B cell (primary cell): ENCODE measurements around the gene M1AP. TPM values are rescaled to one million over a fixed set of nuclear protein-coding genes. Genes with fewer than 3 reads are reported as not detected.

Source experiments
- ATAC-seq: fragments of 200-7000 bp; cut with Tn5 transposase; one replicate; pipeline ENCODE4 v1.10.0; 2021; ENCODE audit warnings: low read depth, mild to moderate bottlenecking, moderate number of reproducible peaks, moderate library complexity
- CTCF ChIA-PET: fragments of 350-600 bp; sonication (Branson Sonifier 250); formaldehyde crosslinking; loops from one replicate; lab custom pipeline; 2021; ENCODE audit warnings: antibody characterized with exemption, inconsistent platforms; lab: Charles Lee
- POLR2A ChIA-PET: fragments of 350-600 bp; sonication (Branson Sonifier 250); formaldehyde crosslinking; loops from one replicate; lab custom pipeline; 2021; ENCODE audit warnings: antibody characterized with exemption; lab: Charles Lee
- DNase-seq: peaks from one replicate; pipeline ENCODE4 v3.0.0; 2013
- H2AFZ ChIP-seq: 2 replicates; pipeline ENCODE4 v1.6.1; 2012; ENCODE audit warnings: mild to moderate bottlenecking, low read depth, low read length; ENCODE audit not compliant: insufficient read depth, poor library complexity, severe bottlenecking
- H3K27ac ChIP-seq, 2 donors: 1 replicate in 1 of 2; 2 replicates in 1 of 2; pipeline ENCODE4 v1.5.1; 2012 to 2013; ENCODE audit warnings: low read length in 2 of 2, mild to moderate bottlenecking in 2 of 2, moderate library complexity in 1 of 2
- H3K27me3 ChIP-seq, 4 experiments: fragments of 200-600 bp in 1 of 4; sonication (generic) in 1 of 4; replicated peaks in 1 of 4; 1 replicate in 2 of 4; 2 replicates in 2 of 4; pipeline versions ENCODE4 v1.6.1 to v1.7.0; 2013 to 2016; ENCODE audit warnings: low read length in 3 of 4, mild to moderate bottlenecking in 2 of 4, mixed read lengths in 1 of 4, moderate library complexity in 1 of 4; ENCODE audit not compliant: insufficient read depth in 4 of 4, control insufficient read depth in 3 of 4; ENCODE audit errors: control extremely low read depth in 1 of 4
- H3K36me3 ChIP-seq, 2 experiments: replicated peaks in 1 of 2; 1 replicate in 1 of 2; 2 replicates in 1 of 2; pipeline versions ENCODE4 v1.6.1 to v1.7.1; 2013; ENCODE audit warnings: low read length in 1 of 2; ENCODE audit not compliant: insufficient read depth in 2 of 2, control insufficient read depth in 1 of 2; ENCODE audit errors: control extremely low read depth in 1 of 2, extremely low read depth in 1 of 2
- H3K4me1 ChIP-seq, 2 donors: fragments of 200-600 bp in 1 of 2; sonication (generic) in 1 of 2; 1 replicate in 1 of 2; 2 replicates in 1 of 2; pipeline versions ENCODE4 v1.5.1 to v1.6.1; 2013 to 2017; ENCODE audit warnings: low read length in 2 of 2; ENCODE audit not compliant: control insufficient read depth in 2 of 2, insufficient read depth in 2 of 2
- H3K4me2 ChIP-seq: replicated peaks from 2 replicates; pipeline ENCODE3; 2012; ENCODE audit warnings: mild to moderate bottlenecking, low read depth, low read length; ENCODE audit not compliant: poor library complexity, severe bottlenecking
- H3K4me3 ChIP-seq, 5 experiments: fragments of 200-600 bp in 1 of 5; sonication (generic) in 1 of 5; 1 replicate in 3 of 5; 2 replicates in 2 of 5; pipeline versions ENCODE4 v1.5.1 to v1.7.0; 2011 to 2016; ENCODE audit warnings: low read length in 4 of 5, mild to moderate bottlenecking in 4 of 5, low read depth in 2 of 5, control low read depth in 1 of 5, moderate library complexity in 1 of 5; ENCODE audit not compliant: insufficient read depth in 1 of 5; ENCODE audit errors: control extremely low read depth in 1 of 5, extremely low read depth in 1 of 5
- H3K79me2 ChIP-seq: fragments of 200-600 bp; sonication (generic); one replicate; pipeline ENCODE4 v1.6.0; 2016; ENCODE audit warnings: low read length; ENCODE audit not compliant: control insufficient read depth, insufficient read depth
- H3K9ac ChIP-seq: fragments of 200-600 bp; sonication (generic); 2 replicates; pipeline ENCODE4 v1.6.1; 2017; ENCODE audit warnings: mild to moderate bottlenecking, low read length, moderate library complexity
- H3K9me3 ChIP-seq, 3 donors: one replicate each; pipeline versions ENCODE4 v1.6.1 to v1.7.1; 2013; ENCODE audit warnings: low read length in 2 of 3; ENCODE audit not compliant: control insufficient read depth in 2 of 3, insufficient read depth in 1 of 3; ENCODE audit errors: control extremely low read depth in 1 of 3
- H4K20me1 ChIP-seq: 2 replicates; pipeline ENCODE4 v1.6.0; 2012; ENCODE audit warnings: mild to moderate bottlenecking, low read length; ENCODE audit not compliant: insufficient read depth, control insufficient read depth, poor library complexity, severe bottlenecking
- H3K27ac Mint-ChIP-seq: one replicate; pipeline ENCODE4 v1.8.0; 2021; ENCODE audit warnings: mixed read lengths
- H3K27me3 Mint-ChIP-seq: one replicate; pipeline ENCODE4 v1.8.0; 2021; ENCODE audit warnings: mixed read lengths
- H3K4me1 Mint-ChIP-seq: one replicate; pipeline ENCODE4 v1.8.0; 2021; ENCODE audit warnings: mixed read lengths
- H3K4me3 Mint-ChIP-seq: one replicate; pipeline ENCODE4 v1.8.0; 2021; ENCODE audit warnings: mixed read lengths
- H3K9me3 Mint-ChIP-seq: one replicate; pipeline ENCODE4 v1.8.0; 2022; ENCODE audit warnings: mixed read lengths; ENCODE audit not compliant: insufficient read depth
- CTCF ChIP-seq: fragments of 200-600 bp; IDR thresholded peaks from one replicate; pipeline ENCODE4 v1.8.0; 2022; ENCODE audit warnings: antibody characterized with exemption, mild to moderate bottlenecking
- EZH2 ChIP-seq: IDR thresholded peaks from 2 replicates; pipeline ENCODE4 v1.6.1; 2012; ENCODE audit warnings: borderline replicate concordance, low read depth, mild to moderate bottlenecking, moderate library complexity, low read length; ENCODE audit not compliant: insufficient read depth, poor library complexity, severe bottlenecking
- WGBS: methylation state at CpG from one replicate; pipeline ENCODE4 v1.1.5; 2013; ENCODE audit warnings: missing lambda C conversion rate; ENCODE audit not compliant: insufficient coverage; 5-methylcytosine and 5-hydroxymethylcytosine counted together
- intact Hi-C: fragments of 100-400 bp; cut with micrococcal nuclease; formaldehyde crosslinking; loops from one replicate; pipeline ENCODE4 v1.10.0; 2022
- polyA plus RNA-seq: library from polyadenylated mRNA; depleted of rRNA; stranded (reverse); fragments of >200 nt; gene quantifications from 2 replicates; pipeline ENCODE4 v1.2.3, GENCODE V29; 2012
- total RNA-seq, 2 donors: library from RNA; stranded (reverse); fragments of 120-200 nt in 1 of 2; gene quantifications; 1 replicate in 1 of 2; 2 replicates in 1 of 2; pipeline versions ENCODE4 v1.2.3 to v1.2.4, GENCODE V29; 2013 to 2022

The M1AP gene
- total and polyA plus RNA-seq, 2 donors (not counting 1 experiment from before 2014, with no cell fraction given) = 0.15 TPM; not detected in 1

- no peaks in the 10 kb centered on the region for H3K4me1 Mint-ChIP-seq
- Histone ChIP-seq H3K36me3 (peaks cover 0 to 25% of the 10 kb centered on the region in 2 experiments), H3K4me2 (no peak overlapping the region), H4K20me1 (no peaks in the 10 kb centered on the region), H3K27ac (no peak overlapping the region), H3K4me1 (no peaks in the 10 kb centered on the region), H3K4me3 (no peak overlapping the region), H3K27me3 (no peaks in the 10 kb centered on the region), H2AFZ (no peak overlapping the region), H3K9me3 (no peaks in the 10 kb centered on the region), H3K9ac (no peak overlapping the region), H3K79me2 (no peaks in the 10 kb centered on the region)
- CTCF ChIA-PET = no interaction called here
- DNase-seq (no peak), ATAC-seq (no peak)
- POLR2A ChIA-PET = no interaction called here
- H3K4me3 Mint-ChIP-seq = no peak overlapping the region
- no peak for TF ChIP-seq EZH2
- TF ChIP-seq CTCF = no peak
- no peaks in the 10 kb centered on the region for H3K9me3 Mint-ChIP-seq
- no peaks in the 10 kb centered on the region for H3K27me3 Mint-ChIP-seq
- H3K27ac Mint-ChIP-seq = no peak overlapping the region
- intact Hi-C loops = no loop called here
Observed at GRCh38 chr2:74671479-74671878, 23.3 kb upstream of the M1AP start.

- H3K4me3 Mint-ChIP-seq = no peak overlapping the region
- CTCF ChIA-PET = no interaction called here
- Histone ChIP-seq H3K27ac (no peak overlapping the region), H3K4me1 (no peaks in the 10 kb centered on the region), H3K4me2 (no peak overlapping the region), H3K9ac (no peak overlapping the region), H3K27me3 (no peaks in the 10 kb centered on the region), H3K79me2 (no peaks in the 10 kb centered on the region), H3K9me3 (no peaks in the 10 kb centered on the region), H4K20me1 (no peaks in the 10 kb centered on the region), H3K4me3 (no peak overlapping the region), H2AFZ (no peak overlapping the region), H3K36me3 (peaks cover 0 to 14% of the 10 kb centered on the region in 2 experiments)
- DNase-seq (no peak), ATAC-seq (no peak)
- no peak overlapping the region for H3K27ac Mint-ChIP-seq
- intact Hi-C loops = no loop called here
- H3K9me3 Mint-ChIP-seq = no peaks in the 10 kb centered on the region
- no peaks in the 10 kb centered on the region for H3K4me1 Mint-ChIP-seq
- POLR2A ChIA-PET = no interaction called here
- H3K27me3 Mint-ChIP-seq = no peaks in the 10 kb centered on the region
- TF ChIP-seq EZH2 (no peak), CTCF (no peak)
- WGBS = 96% methylated on average over 4 of the region's 7 CpGs
Observed at GRCh38 chr2:74670263-74670662, 22.1 kb upstream of the M1AP start.
